ENCODE results near the gene CCR6. TPM values are rescaled to one million over a fixed set of nuclear protein-coding genes. Genes with fewer than 3 reads are reported as not detected.

Gene CCR6
- total RNA-seq, 4 donors from 2014 or later, result not detected

DNA sequence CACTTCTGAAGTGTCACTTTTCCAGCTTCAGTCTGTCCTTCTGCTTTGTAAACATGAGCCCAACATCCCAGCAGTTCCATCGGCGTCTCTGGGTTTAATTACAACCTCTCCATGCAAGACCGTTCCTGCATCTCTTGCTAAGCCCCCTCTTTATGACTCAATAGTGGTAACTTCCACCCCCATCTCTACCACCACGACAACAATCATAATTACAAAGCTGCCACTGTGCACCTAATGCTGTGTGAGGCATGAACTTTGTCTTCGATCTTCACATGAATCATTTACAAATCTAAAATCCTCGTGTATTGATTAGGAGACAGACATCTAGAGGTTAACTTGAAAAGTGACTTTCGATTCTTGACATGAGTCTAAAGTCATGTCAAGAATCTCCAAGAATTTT lies 4.9 kb upstream of the CCR6 start:
- peak overlapping the region in 1 of 4 donors; percentile 77 for H3K27ac ChIP-seq
- TF ChIP-seq, protein P1, sequence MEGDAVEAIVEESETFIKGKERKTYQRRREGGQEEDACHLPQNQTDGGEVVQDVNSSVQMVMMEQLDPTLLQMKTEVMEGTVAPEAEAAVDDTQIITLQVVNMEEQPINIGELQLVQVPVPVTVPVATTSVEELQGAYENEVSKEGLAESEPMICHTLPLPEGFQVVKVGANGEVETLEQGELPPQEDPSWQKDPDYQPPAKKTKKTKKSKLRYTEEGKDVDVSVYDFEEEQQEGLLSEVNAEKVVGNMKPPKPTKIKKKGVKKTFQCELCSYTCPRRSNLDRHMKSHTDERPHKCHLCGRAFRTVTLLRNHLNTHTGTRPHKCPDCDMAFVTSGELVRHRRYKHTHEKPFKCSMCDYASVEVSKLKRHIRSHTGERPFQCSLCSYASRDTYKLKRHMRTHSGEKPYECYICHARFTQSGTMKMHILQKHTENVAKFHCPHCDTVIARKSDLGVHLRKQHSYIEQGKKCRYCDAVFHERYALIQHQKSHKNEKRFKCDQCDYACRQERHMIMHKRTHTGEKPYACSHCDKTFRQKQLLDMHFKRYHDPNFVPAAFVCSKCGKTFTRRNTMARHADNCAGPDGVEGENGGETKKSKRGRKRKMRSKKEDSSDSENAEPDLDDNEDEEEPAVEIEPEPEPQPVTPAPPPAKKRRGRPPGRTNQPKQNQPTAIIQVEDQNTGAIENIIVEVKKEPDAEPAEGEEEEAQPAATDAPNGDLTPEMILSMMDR (IDR thresholded peaks at IDR 0.05), result no peak
- TF ChIP-seq EP300 (IDR thresholded peaks at IDR 0.05) (no peak), POLR2A (IDR thresholded peaks at IDR 0.05) (no peak)
- H3K4me3 ChIP-seq, result no peak overlapping the region
- peaks cover 0 to 12% (median 0%) of the 10 kb centered on the region in 4 donors for H3K4me1 ChIP-seq
- H3K9me3 ChIP-seq, result no peaks in the 10 kb centered on the region
- no peak for DNase-seq (ENCODE audit: low spot score in 2 of 2)
- WGBS, 2 donors, result 72 to 84% methylated on average over 7 of the region's 7 CpGs
- H3K36me3 ChIP-seq, result no peaks in the 10 kb centered on the region
- H3K27me3 ChIP-seq, result peaks cover 0 to 10% of the 10 kb centered on the region in 2 donors

DNA sequence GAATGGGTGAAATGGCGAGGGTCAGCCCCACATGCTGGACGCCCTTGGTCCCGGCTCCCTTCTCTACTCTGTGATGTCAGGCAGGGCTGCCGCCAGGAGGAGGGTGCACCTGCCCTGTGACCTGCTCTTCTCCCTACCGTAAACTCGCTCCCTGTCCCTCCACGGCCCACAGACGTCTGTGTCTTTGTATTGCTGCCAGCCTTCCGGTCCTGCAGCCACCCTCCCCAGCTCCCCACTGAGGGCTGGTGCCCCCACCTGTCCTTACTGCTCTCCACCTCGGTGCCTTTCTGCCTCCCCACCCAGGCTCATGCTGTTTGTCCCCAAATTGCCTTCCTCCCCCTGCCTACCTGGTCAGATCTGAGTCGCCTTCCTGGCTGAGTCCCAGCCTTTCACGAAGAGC lies 4.1 kb upstream of the CCR6 start:
- DNase-seq (ENCODE audit: low spot score in 2 of 2), result no peak
- TF ChIP-seq, protein P1 (IDR thresholded peaks at IDR 0.05), result no peak
- TF ChIP-seq EP300 (IDR thresholded peaks at IDR 0.05) (no peak), POLR2A (IDR thresholded peaks at IDR 0.05) (no peak)
- no peaks in the 10 kb centered on the region for H3K36me3 ChIP-seq
- no peaks in the 10 kb centered on the region for H3K9me3 ChIP-seq
- 86 to 87% methylated on average over 12 of the region's 12 CpGs for WGBS, 2 donors
- H3K4me1 ChIP-seq, result peaks cover 0 to 12% (median 0%) of the 10 kb centered on the region in 4 donors
- peaks cover 0 to 10% of the 10 kb centered on the region in 2 donors for H3K27me3 ChIP-seq
- H3K27ac ChIP-seq, result peak overlapping the region in 1 of 4 donors; percentile 77
- H3K4me3 ChIP-seq, result no peak overlapping the region

DNA sequence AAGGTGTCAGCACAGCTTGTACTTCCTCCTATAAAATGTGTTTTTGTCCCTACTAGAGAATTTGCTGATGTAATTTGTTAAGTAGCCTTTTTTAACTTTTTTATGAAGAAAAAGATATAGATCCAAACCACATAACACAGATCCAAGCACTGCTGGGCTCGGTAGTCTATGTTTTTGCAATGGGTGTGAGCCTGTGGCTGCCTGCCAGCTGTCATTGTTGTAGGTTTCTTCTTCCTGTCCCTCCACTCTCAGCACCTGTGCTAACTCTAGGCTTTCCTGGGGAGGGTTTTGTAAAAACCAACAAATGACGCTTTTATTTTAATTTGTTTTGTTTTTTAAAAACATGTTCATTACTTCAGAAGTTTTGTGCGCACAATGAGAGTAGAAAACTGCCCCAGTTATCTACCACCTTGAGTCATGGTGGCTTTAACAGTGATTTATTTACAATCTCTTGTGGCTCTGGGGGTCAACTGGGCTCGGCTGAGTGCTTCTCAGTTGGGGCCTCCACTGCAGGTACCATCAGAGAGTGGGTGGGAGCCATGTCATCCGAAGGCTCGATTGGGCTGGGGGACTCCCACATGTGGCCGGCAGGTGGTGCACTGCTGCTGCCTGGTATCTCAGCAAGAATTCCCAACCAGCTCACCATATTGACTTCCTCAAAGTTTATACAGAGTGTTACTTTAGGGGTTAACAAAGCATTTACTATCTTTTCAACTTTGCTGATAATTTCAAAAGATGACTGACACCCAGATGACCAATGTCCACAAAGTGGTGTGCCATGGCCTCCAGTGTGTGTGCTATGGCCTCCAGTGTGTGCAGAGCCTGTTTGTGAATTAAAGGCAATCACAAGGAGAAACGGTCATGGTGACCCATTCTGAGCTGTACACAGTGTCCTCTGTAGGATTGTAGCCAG lies 3.0 kb upstream of the CCR6 start:
- Histone ChIP-seq H3K9me3 (no peaks in the 10 kb centered on the region), H3K4me1 (peaks cover 0 to 12% (median 0%) of the 10 kb centered on the region in 4 donors), H3K27ac (peak overlapping the region in 1 of 4 donors; percentile 77), H3K4me3 (no peak overlapping the region), H3K36me3 (no peaks in the 10 kb centered on the region), H3K27me3 (peaks cover 0 to 10% of the 10 kb centered on the region in 2 donors)
- 68 to 80% methylated on average over 8 of the region's 8 CpGs for WGBS, 2 donors
- DNase-seq (ENCODE audit: low spot score in 2 of 2), result no peak
- TF ChIP-seq, protein P1 (IDR thresholded peaks at IDR 0.05), result no peak
- no peak for TF ChIP-seq POLR2A (IDR thresholded peaks at IDR 0.05)
- TF ChIP-seq EP300 (IDR thresholded peaks at IDR 0.05), result no peak

DNA sequence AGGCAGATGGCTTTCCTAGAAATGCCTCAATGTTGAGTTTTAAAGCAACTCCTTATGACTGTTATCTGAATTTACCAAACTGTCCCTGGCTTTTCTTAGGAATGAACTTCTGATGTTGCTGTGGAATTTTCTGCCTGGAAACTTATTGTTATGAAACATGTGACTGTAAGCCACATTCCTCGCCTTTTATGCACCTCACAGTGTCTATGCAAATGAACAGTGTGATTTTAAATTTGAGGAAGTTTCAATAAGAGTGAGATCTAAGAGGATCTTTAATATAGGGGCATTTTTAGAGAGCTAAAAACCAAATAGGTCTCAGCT lies 2.4 kb upstream of the CCR6 start:
- WGBS, 2 donors, result 56 to 61% methylated on average over 1 of the region's 1 CpG
- H3K27ac ChIP-seq, result peak overlapping the region in 1 of 4 donors; percentile 77
- TF ChIP-seq, protein P1 (IDR thresholded peaks at IDR 0.05), result no peak
- TF ChIP-seq POLR2A (IDR thresholded peaks at IDR 0.05) (no peak), EP300 (IDR thresholded peaks at IDR 0.05) (no peak)
- no peaks in the 10 kb centered on the region for H3K36me3 ChIP-seq
- peaks cover 0 to 12% (median 0%) of the 10 kb centered on the region in 4 donors for H3K4me1 ChIP-seq
- H3K9me3 ChIP-seq, result no peaks in the 10 kb centered on the region
- no peak for DNase-seq (ENCODE audit: low spot score in 2 of 2)
- H3K4me3 ChIP-seq, result no peak overlapping the region
- H3K27me3 ChIP-seq, result peaks cover 0 to 10% of the 10 kb centered on the region in 2 donors

DNA sequence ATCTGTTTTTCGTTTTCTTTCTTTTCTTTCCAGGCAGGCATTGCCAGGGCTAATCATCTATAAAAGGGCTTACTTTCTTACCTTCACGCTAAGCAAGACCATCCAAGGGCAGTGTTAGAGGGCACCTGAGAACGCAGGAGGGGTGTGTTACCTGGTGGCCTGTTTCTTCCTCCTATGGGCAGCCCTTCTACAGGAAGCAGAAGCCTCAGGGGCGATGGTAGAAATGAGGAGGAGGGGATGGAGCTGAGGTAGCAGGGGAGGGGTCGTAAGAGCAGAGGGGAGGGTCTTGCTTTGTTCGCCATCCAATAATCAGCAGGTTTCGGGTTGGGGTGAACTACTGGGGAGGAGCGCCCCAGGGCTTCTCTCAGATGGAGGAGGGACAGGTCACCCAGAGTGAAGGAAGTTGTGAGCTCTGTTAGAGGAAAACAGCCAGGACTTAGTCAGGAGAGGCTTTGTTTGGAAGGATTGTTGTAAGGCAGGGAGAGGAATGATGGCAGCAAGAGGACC lies 1.5 kb upstream of the CCR6 start:
- Histone ChIP-seq H3K36me3 (no peaks in the 10 kb centered on the region), H3K27ac (peak overlapping the region in 1 of 4 donors; percentile 77), H3K4me3 (no peak overlapping the region), H3K27me3 (peaks cover 0 to 6% of the 10 kb centered on the region in 2 donors), H3K4me1 (peaks cover 0 to 9% (median 0%) of the 10 kb centered on the region in 4 donors), H3K9me3 (no peaks in the 10 kb centered on the region)
- no peak for DNase-seq (ENCODE audit: low spot score in 2 of 2)
- WGBS, 2 donors, result 81 to 86% methylated on average over 8 of the region's 8 CpGs
- TF ChIP-seq POLR2A (IDR thresholded peaks at IDR 0.05), result no peak
- no peak for TF ChIP-seq EP300 (IDR thresholded peaks at IDR 0.05)
- TF ChIP-seq, protein P1 (IDR thresholded peaks at IDR 0.05), result no peak

Data from tibial nerve (tissue), 4 donors.